ENCODE results near the gene HOXA7. TPM values are rescaled to one million over a fixed set of nuclear protein-coding genes. Genes with fewer than 3 reads are reported as not detected.
A peak's percentile ranks its signal among the peaks of the same experiment; 100 is the strongest.

HOXA7 gene
- polyA plus RNA-seq, 1 donor from 2014 or later = 1.0 TPM

DNA sequence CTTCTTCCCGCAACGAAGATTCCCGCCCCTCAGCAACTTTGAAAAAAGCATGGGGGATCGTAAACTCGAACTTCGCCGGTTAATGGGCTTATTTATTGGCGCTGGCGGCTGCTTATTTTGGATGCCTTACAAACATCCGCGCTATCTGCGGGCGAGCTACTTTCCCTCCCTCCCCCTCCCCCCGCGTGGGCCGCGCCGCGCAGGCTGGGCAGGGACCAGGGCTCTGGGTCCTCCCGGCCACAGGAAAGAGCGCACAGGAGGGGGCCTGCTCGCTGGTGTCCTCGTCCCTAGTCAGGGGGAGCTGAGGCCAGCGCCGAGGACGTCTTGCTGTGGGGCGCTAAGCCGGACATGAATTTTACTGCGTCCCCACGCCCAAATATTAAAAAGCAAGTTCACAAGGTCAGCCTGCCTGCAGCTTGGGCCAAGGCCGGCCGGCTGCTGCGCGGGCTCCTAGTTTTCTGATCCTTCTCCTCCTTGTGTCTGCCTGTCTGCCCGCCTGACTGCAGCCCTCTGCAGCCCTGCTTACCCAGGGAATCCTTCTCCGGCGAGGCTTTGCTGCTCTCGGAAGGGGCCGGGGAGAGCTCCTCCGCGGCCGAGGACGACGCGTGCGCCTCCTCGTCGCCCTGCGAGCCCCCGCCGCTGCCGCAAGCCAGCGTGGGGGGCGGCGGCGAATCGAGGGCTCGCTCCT is 16.5 kb upstream of the HOXA7 start:
- peak overlapping the region in 2 of 3 donors; percentile 92 to 98 for H3K27ac Mint-ChIP-seq
- peak overlapping the region in 2 of 4 donors; percentile 45 to 86 for H3K4me3 Mint-ChIP-seq
- peaks cover 0 to 8% (median 0%) of the 10 kb centered on the region in 3 donors for H3K9me3 Mint-ChIP-seq
- H3K36me3 Mint-ChIP-seq = peaks cover 2% of the 10 kb centered on the region
- peaks cover 7 to 16% (median 10%) of the 10 kb centered on the region in 3 donors for H3K4me1 Mint-ChIP-seq
- H3K27me3 Mint-ChIP-seq = peaks cover 44% of the 10 kb centered on the region

DNA sequence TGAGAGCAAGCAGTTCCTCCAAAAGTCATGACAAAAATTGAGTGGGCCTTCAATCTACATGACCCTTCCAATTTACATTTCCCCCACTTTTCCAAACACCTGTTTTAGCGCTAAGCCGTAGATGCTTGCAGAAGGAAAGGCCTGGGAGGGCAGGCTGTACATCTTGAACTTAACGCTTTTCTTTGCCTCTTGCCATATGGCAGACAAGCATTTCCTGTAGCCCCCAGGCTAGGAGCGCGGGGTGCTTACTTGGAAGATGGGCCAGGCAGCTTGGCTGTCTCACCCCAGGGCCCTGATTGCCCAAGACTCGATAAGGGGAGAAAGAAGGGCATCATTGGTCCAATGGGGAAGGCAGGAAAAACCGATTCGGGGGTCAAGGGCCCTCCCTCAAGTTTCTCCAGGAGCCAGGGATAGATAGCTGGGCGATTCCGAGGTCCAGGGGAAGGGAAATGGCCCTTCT is 15.9 kb upstream of the HOXA7 start:
- Mint-ChIP-seq H3K4me3 (peak overlapping the region in 3 of 4 donors; percentile 60 to 86 (median 85)), H3K27ac (peak overlapping the region; percentile 92 to 98 (median 96)), H3K4me1 (peaks cover 7 to 12% (median 10%) of the 10 kb centered on the region in 3 donors), H3K9me3 (peaks cover 0 to 8% (median 0%) of the 10 kb centered on the region in 3 donors), H3K36me3 (peaks cover 2% of the 10 kb centered on the region), H3K27me3 (peaks cover 49% of the 10 kb centered on the region)

- Mint-ChIP-seq H3K36me3 (peaks cover 2% of the 10 kb centered on the region), H3K4me1 (peaks cover 7 to 12% (median 10%) of the 10 kb centered on the region in 3 donors), H3K4me3 (peak overlapping the region; percentile 51 to 91 (median 73))
Observed at GRCh38 chr7:27171637-27172314, 15.3 kb upstream of the HOXA7 start.

DNA sequence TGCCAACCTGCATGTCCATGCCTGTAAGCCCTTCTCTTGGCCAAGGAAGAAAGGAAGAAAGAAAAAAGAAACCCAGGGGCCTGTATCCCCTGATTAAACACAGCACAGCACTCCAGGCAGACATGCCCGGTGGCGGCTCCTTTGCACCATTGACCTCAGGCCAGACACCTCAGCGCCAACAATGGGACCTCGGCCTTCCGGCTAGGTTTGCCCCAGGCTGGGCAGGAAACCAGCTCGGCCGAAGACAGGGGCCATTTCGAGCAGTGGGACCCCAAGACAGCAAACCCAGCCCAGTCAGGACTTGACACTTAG is 14.8 kb upstream of the HOXA7 start:
- Mint-ChIP-seq H3K4me1 (peaks cover 7 to 12% (median 10%) of the 10 kb centered on the region in 3 donors), H3K4me3 (peak overlapping the region in 2 of 4 donors; percentile 60 to 91), H3K36me3 (peaks cover 2% of the 10 kb centered on the region), H3K9me3 (peaks cover 0 to 10% (median 0%) of the 10 kb centered on the region in 3 donors), H3K27ac (peak overlapping the region; percentile 27 to 98 (median 92)), H3K27me3 (peaks cover 51% of the 10 kb centered on the region)

More at GRCh38 chr7:27171637-27172314, 15.3 kb upstream of the HOXA7 start:
- Mint-ChIP-seq H3K9me3 (peaks cover 0 to 10% (median 0%) of the 10 kb centered on the region in 3 donors), H3K27ac (peak overlapping the region; percentile 92 to 98 (median 96)), H3K27me3 (peaks cover 52% of the 10 kb centered on the region)

DNA sequence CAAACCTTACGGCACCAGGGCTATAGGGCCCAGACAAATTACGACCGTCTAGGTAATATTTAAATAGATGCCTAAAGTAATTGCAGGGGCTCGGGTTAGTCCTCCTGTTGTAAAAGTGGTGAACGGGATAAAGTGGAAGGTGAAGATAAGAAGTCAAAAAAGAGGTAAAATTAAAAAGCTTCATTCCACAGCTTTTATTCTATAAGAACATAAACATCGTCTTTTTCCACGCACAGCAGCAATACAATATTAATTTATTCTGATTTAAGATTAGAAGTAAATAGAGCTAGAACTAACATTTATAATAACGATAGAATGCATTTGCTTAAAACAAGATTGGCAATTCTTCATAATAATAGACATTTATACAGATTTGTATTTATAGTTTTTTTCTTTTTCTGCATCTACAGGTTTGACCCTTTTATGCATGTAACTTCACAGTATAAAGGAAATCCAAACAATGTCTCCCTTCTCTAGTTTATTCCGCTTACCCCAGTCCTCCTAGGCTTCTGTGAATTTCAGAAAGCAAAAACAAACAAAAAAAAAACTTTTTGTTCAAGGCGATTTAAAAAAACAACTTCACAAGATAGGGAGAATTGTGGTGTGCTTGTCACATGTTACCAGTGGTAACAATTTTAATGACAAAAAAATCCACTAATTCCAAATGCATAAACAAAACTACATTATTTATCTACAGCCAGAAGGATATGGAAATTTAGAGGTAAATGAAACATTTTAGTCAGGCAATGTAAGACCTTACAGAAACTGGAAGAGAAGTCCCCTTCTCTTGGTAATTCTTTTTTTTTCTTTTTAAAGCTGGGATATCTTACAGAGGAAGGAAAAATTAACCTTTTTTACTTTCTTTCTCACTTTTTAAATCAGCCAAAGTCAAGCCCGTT is 14.2 kb upstream of the HOXA7 start:
- Mint-ChIP-seq H3K9me3 (peaks cover 0 to 13% (median 0%) of the 10 kb centered on the region in 3 donors), H3K36me3 (peaks cover 2% of the 10 kb centered on the region), H3K27me3 (peaks cover 48% of the 10 kb centered on the region), H3K4me3 (peak overlapping the region in 3 of 4 donors; percentile 17 to 62 (median 60)), H3K4me1 (peaks cover 7 to 12% (median 10%) of the 10 kb centered on the region in 3 donors), H3K27ac (peak overlapping the region; percentile 63 to 98 (median 80))

DNA sequence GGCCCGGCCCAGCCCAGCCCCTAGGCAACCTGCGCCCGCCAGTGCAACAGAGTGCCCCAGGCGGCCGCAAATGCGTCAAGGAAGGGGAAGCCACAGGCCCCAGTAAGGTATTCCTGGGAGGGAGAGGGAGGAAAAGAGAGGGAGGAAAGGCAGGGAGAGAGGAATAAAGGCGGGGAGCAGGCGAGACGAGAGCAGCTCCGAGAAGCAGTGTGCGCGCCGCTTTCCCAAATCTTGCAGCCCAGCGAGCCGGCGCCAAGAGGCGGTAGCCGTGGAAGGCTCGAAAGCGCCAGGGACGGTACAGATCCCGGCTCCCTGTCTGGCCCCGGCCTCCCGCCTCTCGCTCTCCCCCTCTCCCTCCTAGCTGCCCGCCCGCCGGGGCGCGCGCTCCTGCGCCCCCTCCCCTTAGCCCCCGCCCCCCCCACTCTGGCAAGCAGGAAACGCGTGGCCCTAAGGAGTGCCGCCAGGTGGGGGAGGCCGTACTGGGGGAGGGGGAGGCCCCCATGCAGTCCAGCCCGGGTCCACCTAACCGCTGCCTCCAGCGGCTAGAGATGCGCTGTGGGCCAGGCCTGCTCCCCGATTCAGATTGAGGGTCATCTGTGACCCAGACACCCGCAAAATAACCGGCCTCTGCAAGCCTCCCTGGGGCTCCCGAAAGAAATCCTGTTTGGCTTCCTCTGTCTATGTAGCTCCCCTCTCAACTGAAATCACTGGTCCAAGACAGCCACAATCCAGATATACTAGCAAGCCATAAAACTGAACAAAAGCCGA is 13.4 kb upstream of the HOXA7 start:
- Mint-ChIP-seq H3K27ac (peak overlapping the region; percentile 63 to 98 (median 95)), H3K27me3 (peaks cover 44% of the 10 kb centered on the region), H3K4me3 (peak overlapping the region in 3 of 4 donors; percentile 45 to 62 (median 60)), H3K36me3 (peaks cover 2% of the 10 kb centered on the region), H3K9me3 (peaks cover 0 to 13% (median 0%) of the 10 kb centered on the region in 3 donors), H3K4me1 (peaks cover 7 to 12% (median 9%) of the 10 kb centered on the region in 3 donors)

DNA sequence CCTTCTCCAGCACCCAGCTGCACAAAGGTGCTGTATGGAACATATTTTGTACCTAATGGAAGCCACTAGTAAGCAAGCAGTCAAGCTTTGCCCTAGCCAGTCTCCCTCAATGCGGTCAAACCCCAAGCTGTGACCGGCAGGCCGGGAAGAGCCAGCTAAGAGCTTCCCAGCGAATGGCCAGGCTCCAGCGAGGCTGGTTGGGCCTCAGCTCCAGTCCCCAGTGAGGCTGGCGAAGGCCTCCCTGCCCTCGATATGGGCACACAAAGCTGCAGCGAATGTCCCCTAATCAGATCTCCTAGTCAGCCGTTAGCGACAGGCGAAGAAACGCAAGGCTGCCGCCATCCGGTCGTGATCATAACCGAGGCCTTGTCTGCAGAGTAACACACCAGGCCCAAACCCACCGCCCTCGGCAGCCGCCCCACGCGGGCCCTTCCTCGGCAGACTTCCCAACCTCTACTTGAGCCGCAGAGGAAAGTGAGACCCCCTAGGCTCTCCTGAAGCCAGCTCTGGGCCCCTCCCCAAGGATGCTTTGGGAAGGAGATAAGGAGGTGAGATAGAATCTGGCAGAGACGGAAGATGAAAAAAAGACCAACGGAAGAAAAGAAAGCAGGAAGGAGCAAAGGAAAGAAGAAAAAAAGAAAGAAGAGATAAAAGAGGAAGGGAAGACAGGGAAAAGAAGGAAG is 11.9 kb upstream of the HOXA7 start:
- Mint-ChIP-seq H3K4me3 (peak overlapping the region; percentile 38 to 90 (median 76)), H3K9me3 (peaks cover 0 to 13% (median 0%) of the 10 kb centered on the region in 3 donors), H3K36me3 (peaks cover 3% of the 10 kb centered on the region), H3K4me1 (peaks cover 7 to 12% (median 9%) of the 10 kb centered on the region in 3 donors), H3K27ac (peak overlapping the region; percentile 85 to 98 (median 95)), H3K27me3 (peaks cover 48% of the 10 kb centered on the region)

- Mint-ChIP-seq H3K36me3 (peaks cover 3% of the 10 kb centered on the region), H3K4me3 (peak overlapping the region in 2 of 4 donors; percentile 39 to 86), H3K4me1 (peaks cover 7 to 13% (median 9%) of the 10 kb centered on the region in 3 donors), H3K27me3 (peaks cover 50% of the 10 kb centered on the region), H3K9me3 (peaks cover 0 to 13% (median 0%) of the 10 kb centered on the region in 3 donors), H3K27ac (peak overlapping the region; percentile 85 to 98 (median 93))
Observed at GRCh38 chr7:27167916-27168264, 11.4 kb upstream of the HOXA7 start.

DNA sequence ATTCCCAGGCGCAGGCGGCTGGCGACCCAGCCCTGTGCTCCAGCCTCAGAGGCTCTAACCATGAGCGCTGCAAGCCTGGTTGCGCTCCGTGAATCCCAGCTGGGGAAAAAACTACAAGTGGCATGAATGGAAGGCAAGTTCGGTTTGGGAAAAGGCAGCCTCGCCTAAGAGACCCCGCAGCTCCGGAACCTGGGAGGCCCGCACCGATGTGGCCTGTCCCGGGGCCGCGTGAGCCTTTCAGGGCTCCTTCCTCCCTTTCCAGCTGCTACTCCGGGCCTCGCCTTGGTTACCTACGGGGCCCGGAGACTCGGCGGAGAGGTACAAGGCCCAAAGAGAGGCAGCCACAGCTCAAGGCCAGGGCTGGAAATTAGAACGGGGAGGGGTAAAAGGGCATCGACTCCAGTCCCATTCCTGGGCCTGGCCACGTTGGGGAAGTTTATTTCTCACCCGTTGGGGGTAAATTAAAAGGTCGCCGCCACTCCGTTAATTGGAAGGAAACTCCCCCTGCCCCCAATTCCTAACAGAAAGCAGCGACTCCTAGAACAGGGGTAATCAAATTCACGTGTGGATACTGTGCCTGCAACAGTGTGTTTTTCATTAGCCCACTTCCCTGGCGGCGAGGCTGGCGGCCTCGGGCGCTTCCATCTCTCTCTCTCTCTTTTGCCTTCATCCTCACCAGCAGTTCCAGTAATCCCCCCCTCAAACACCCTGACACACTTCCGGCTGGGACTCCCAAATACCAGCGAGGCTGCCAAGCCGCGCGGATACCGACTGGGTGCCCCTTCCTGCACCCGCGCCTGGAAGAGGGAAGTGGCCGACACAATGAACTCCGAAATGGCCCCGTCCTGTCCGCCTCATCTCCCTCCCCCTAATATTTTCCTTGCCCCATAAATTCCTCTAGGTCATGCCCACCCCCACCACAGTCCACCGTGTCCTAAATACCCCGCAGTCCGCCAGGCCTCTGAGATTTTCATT is 10.3 kb upstream of the HOXA7 start:
- Mint-ChIP-seq H3K27me3 (peaks cover 47% of the 10 kb centered on the region), H3K4me3 (peak overlapping the region in 2 of 4 donors; percentile 79 to 86), H3K9me3 (peaks cover 0 to 10% (median 0%) of the 10 kb centered on the region in 3 donors), H3K27ac (peak overlapping the region; percentile 85 to 98 (median 93)), H3K4me1 (peaks cover 2 to 13% (median 5%) of the 10 kb centered on the region in 3 donors), H3K36me3 (peaks cover 3% of the 10 kb centered on the region)

- Mint-ChIP-seq H3K27me3 (peaks cover 44% of the 10 kb centered on the region), H3K9me3 (peaks cover 0 to 10% (median 0%) of the 10 kb centered on the region in 3 donors), H3K4me3 (peak overlapping the region in 3 of 4 donors; percentile 66 to 82 (median 70)), H3K27ac (peak overlapping the region; percentile 85 to 98 (median 98)), H3K4me1 (peaks cover 1 to 11% (median 3%) of the 10 kb centered on the region in 3 donors), H3K36me3 (peaks cover 1% of the 10 kb centered on the region)
Observed at GRCh38 chr7:27165996-27166530, 9.6 kb upstream of the HOXA7 start.

DNA sequence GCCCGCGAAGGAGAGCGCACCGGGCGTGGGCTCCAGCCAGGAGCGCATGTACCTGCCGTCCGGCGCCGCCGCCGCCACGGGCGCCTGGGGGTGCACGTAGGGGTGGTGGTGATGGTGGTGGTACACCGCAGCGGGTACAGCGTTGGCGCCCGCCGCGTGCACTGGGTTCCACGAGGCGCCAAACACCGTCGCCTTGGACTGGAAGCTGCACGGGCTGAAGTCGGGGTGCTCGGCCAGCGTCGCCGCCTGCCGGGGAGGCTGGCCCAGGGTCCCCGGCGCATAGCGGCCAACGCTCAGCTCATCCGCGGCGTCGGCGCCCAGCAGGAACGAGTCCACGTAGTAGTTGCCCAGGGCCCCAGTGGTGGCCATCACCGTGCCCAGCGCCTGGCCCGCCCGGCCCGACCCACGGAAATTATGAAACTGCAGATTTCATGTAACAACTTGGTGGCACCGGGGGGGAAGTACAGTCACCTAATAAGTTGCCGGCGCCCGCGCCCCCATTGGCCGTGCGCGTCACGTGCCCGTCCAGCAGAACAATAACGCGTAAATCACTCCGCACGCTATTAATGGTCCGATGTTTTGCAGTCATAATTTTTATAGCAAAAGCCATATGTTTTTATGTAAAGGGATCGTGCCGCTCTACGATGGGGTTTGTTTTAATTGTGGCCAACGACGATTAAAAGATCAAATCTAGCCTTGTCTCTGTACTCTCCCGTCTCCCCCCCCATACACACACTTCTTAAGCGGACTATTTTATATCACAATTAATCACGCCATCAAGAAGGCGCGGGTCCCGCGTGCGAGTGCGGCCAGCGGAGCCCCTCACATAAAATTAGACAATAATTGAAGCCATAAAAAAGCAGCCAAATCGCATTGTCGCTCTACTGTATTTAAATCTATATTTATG is 8.9 kb upstream of the HOXA7 start, which contains the start of gene HOXA9:
Gene HOXA9, minus strand, starts transcription at position 449 of the 907 bp plus-strand sequence. Its CDS starts 80 bp downstream, at position 369.
- Mint-ChIP-seq H3K9me3 (peaks cover 0 to 10% (median 0%) of the 10 kb centered on the region in 3 donors), H3K27ac (peak within 1 kb of the TSS; percentile 85 to 98 (median 98)), H3K4me1 (peaks cover 3 to 14% (median 4%) of the 10 kb centered on the region in 3 donors), H3K36me3 (peaks cover 1% of the 10 kb centered on the region), H3K27me3 (peaks cover 44% of the 10 kb centered on the region), H3K4me3 (peak within 1 kb of the TSS; percentile 25 to 82 (median 73))

Measured in IgD-negative memory B cell (primary cell).